NOMO-1 treated with DMSO at 0.1 percent for 48 hours (cell line): ENCODE measurements around the gene CFAP70.
A peak's percentile ranks its signal among the peaks of the same experiment; 100 is the strongest.
"Not testable (repeated sequence)": the region's sequence is repeated elsewhere in the genome, so short reads cannot be mapped to it uniquely, and the experiment has no call there.

Experiments used
- DNase-seq: peaks from one replicate; lab custom pipeline; 2025; ENCODE audit not compliant: unreplicated experiment; lab: John Stamatoyannopoulos, UW

CFAP70 gene

GRCh38 chr10:73258612-73259011 is 100.1 kb downstream of the CFAP70 start:
- not testable (repeated sequence) for DNase-seq

- DNase-seq: peak; percentile 16
Observed at GRCh38 chr10:73253225-73253555, 105.5 kb downstream of the CFAP70 start.

- DNase-seq: peak; percentile 97
Observed at GRCh38 chr10:73252445-73253224, 106.0 kb downstream of the CFAP70 start, which contains the start of gene MRPS16. Gene MRPS16, minus strand, starts transcription at chr10:73252644. Its CDS starts 162 bp downstream, at chr10:73252482.

GRCh38 chr10:73251683-73252444 is 106.8 kb downstream of the CFAP70 start:
- DNase-seq: peak; percentile 9

- DNase-seq: no peak
Observed at GRCh38 chr10:73248259-73248724, 110.4 kb downstream of the CFAP70 start.

- no peak for DNase-seq
Observed at GRCh38 chr10:73247509-73248258, 111.0 kb downstream of the CFAP70 start.

- peak; percentile 93 for DNase-seq
Observed at GRCh38 chr10:73246646-73247508, 111.8 kb downstream of the CFAP70 start, which contains the start of gene DNAJC9. Gene DNAJC9, minus strand, starts transcription at chr10:73247255. Its CDS starts 66 bp downstream, at chr10:73247189.

GRCh38 chr10:73246322-73246645 is 112.4 kb downstream of the CFAP70 start:
- DNase-seq: no peak

- no peak for DNase-seq
Observed at GRCh38 chr10:73244866-73245477, 113.7 kb downstream of the CFAP70 start.

- DNase-seq: no peak
Observed at GRCh38 chr10:73239908-73240307, 118.8 kb downstream of the CFAP70 start.

- no peak for DNase-seq
Observed at GRCh38 chr10:73238990-73239566, 119.6 kb downstream of the CFAP70 start.

- DNase-seq: no peak
Observed at GRCh38 chr10:73234695-73235094, 124.0 kb downstream of the CFAP70 start.

- no peak for DNase-seq
Observed at GRCh38 chr10:73233883-73234282, 124.8 kb downstream of the CFAP70 start.

GRCh38 chr10:73232887-73233286 is 125.8 kb downstream of the CFAP70 start:
- DNase-seq: no peak

- peak; percentile 65 for DNase-seq
Observed at GRCh38 chr10:73229567-73229966, 129.1 kb downstream of the CFAP70 start.

GRCh38 chr10:73228247-73228646 is 130.4 kb downstream of the CFAP70 start:
- peak; percentile 39 for DNase-seq

GRCh38 chr10:73226663-73227062 is 132.0 kb downstream of the CFAP70 start:
- no peak for DNase-seq

- no peak for DNase-seq
Observed at GRCh38 chr10:73225518-73225917, 133.1 kb downstream of the CFAP70 start.

- DNase-seq: no peak
Observed at GRCh38 chr10:73220989-73221388, 137.7 kb downstream of the CFAP70 start.

GRCh38 chr10:73219384-73219783 is 139.3 kb downstream of the CFAP70 start:
- no peak for DNase-seq
